HG03097 (cell line): Measurements from ENCODE around the gene MGLL.
A peak's percentile ranks its signal among the peaks of the same experiment; 100 is the strongest.

Experiments used
- ATAC-seq: cut with Tn5 transposase; IDR thresholded peaks from one replicate; pipeline ENCODE4 v1.9.1; 2021; ENCODE audit not compliant: unreplicated experiment, low FRiP score

MGLL gene

GRCh38 chr3:127761441-127761801 is 60.9 kb downstream of the MGLL start:
- no peak for ATAC-seq

GRCh38 chr3:127760791-127761440 is 61.4 kb downstream of the MGLL start:
- ATAC-seq, result no peak

GRCh38 chr3:127760361-127760760 is 62.0 kb downstream of the MGLL start:
- no peak for ATAC-seq

GRCh38 chr3:127759826-127760225 is 62.5 kb downstream of the MGLL start:
- ATAC-seq, result no peak

- ATAC-seq, result no peak
Measured at GRCh38 chr3:127758013-127758412, 64.3 kb downstream of the MGLL start.

- ATAC-seq, result no peak
Measured at GRCh38 chr3:127755305-127755681, 67.0 kb downstream of the MGLL start.

- ATAC-seq, result no peak
Measured at GRCh38 chr3:127754411-127755304, 67.7 kb downstream of the MGLL start.

- ATAC-seq, result no peak
Measured at GRCh38 chr3:127753898-127754410, 68.4 kb downstream of the MGLL start.

GRCh38 chr3:127753338-127753737 is 69.0 kb downstream of the MGLL start:
- no peak for ATAC-seq

GRCh38 chr3:127751782-127752181 is 70.5 kb downstream of the MGLL start:
- no peak for ATAC-seq

GRCh38 chr3:127751163-127751621 is 71.1 kb downstream of the MGLL start:
- ATAC-seq, result no peak

- peak; percentile 40 for ATAC-seq
Measured at GRCh38 chr3:127750226-127751031, 71.9 kb downstream of the MGLL start.

- no peak for ATAC-seq
Measured at GRCh38 chr3:127749787-127750225, 72.5 kb downstream of the MGLL start.

- ATAC-seq, result no peak
Measured at GRCh38 chr3:127749361-127749760, 73.0 kb downstream of the MGLL start.

GRCh38 chr3:127748754-127749327 is 73.5 kb downstream of the MGLL start:
- no peak for ATAC-seq

GRCh38 chr3:127747751-127748521 is 74.4 kb downstream of the MGLL start:
- no peak for ATAC-seq

- ATAC-seq, result no peak
Measured at GRCh38 chr3:127747066-127747465, 75.2 kb downstream of the MGLL start.

- no peak for ATAC-seq
Measured at GRCh38 chr3:127746400-127747057, 75.8 kb downstream of the MGLL start.
